HEK293T (cell line): Measurements from ENCODE around the gene HIPK1.

Experiments
- ARNT ChIP-seq: fragments of 450-650 bp; IDR thresholded peaks from 2 replicates; pipeline ENCODE4 v1.6.1; 2017; ENCODE audit warnings: mild to moderate bottlenecking
- FOXA1 ChIP-seq: fragments of 450-650 bp; IDR thresholded peaks from 2 replicates; pipeline ENCODE4 v1.6.1; 2016; ENCODE audit warnings: mild to moderate bottlenecking
- L3MBTL2 ChIP-seq: fragments of 450-650 bp; conservative IDR thresholded peaks from 2 replicates; pipeline ENCODE4 v1.6.1; 2016; ENCODE audit warnings: mild to moderate bottlenecking
- LEF1 ChIP-seq: fragments of 450-650 bp; IDR thresholded peaks from 2 replicates; pipeline ENCODE4 v1.6.1; 2017; ENCODE audit warnings: mild to moderate bottlenecking, borderline replicate concordance
- NFRKB ChIP-seq: fragments of 450-650 bp; IDR thresholded peaks from 2 replicates; pipeline ENCODE4 v1.6.1; 2016; ENCODE audit warnings: mild to moderate bottlenecking, moderate library complexity
- SP1 ChIP-seq: fragments of 450-650 bp; IDR thresholded peaks from 2 replicates; pipeline ENCODE4 v1.6.1; 2017
- ZNF384 ChIP-seq: fragments of 450-650 bp; IDR thresholded peaks from 2 replicates; pipeline ENCODE4 v1.6.1; 2016
- TF ChIP-seq, protein P1 (sequence below): fragments of 450-650 bp; IDR thresholded peaks from 2 replicates; pipeline ENCODE4 v1.6.1; 2016

DNA sequence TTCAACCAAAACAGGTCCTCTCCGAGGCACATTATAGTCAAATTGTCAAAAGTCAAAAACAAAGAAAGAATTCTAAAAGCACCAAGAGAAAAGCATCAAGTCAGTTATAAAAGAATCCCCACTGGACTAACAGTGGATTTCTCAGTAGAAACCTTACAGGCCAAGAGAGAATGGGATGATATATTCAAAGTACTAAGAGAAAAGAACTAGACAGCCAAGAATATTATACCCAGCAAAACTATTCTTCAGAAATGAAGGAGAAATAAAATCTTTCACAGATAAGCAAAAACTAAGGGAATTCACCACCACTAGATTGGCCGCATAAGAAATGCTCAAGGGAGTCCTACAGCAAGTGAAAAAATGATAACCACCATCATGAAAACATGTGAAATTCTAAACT lies 66.3 kb downstream of the HIPK1 start:
- TF ChIP-seq ARNT (no peak), FOXA1 (no peak), NFRKB (no peak), LEF1 (no peak), L3MBTL2 (no peak), ZNF384 (no peak), SP1 (no peak)
- TF ChIP-seq, protein P1, sequence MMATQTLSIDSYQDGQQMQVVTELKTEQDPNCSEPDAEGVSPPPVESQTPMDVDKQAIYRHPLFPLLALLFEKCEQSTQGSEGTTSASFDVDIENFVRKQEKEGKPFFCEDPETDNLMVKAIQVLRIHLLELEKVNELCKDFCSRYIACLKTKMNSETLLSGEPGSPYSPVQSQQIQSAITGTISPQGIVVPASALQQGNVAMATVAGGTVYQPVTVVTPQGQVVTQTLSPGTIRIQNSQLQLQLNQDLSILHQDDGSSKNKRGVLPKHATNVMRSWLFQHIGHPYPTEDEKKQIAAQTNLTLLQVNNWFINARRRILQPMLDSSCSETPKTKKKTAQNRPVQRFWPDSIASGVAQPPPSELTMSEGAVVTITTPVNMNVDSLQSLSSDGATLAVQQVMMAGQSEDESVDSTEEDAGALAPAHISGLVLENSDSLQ, result no peak
